Central memory CD4-positive, alpha-beta T cell (primary cell): ENCODE results near the gene DIAPH1.

Experiments
- DNase-seq: peaks from one replicate; pipeline ENCODE4 v3.0.0; 2022

The DIAPH1 gene

DNA sequence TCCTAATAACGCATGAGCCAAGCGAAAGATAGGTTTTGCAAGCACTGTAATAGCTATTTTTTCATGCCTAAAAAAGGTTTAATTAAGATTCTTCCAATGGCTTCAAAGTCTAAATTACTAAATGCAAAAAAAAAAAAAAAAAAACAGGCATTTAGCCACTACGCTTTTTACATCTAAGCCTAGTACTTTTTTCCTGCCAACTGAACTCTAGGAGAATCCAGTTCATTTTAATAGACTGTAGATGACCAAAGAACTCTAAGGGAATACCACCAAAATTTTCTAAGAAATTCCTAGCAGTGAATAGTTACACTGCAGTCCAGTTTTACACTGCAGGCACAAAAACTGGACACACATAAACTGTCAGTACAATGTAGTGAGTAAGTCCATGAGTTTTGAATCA, 9.8 kb downstream of the DIAPH1 start:
- DNase-seq, result no peak

DNA sequence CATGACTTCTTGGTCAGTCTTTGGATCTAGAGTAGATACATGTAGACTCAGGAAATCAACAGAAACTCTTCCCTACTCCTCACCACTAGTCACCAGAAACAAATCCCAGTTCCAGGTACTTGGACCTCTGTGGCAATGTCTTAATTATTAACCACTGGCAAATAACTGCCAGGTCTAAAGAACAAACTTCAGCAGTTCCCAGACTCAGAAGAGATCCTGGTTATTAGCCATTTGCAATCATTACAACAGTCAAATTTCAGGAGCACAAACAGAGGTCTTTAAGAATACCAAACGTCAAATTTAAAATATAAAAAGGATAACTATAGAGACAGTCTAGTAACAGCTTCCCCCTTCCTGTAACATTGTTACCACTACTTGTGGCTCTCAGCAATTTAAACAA, 10.2 kb downstream of the DIAPH1 start:
- DNase-seq, result no peak

DNA sequence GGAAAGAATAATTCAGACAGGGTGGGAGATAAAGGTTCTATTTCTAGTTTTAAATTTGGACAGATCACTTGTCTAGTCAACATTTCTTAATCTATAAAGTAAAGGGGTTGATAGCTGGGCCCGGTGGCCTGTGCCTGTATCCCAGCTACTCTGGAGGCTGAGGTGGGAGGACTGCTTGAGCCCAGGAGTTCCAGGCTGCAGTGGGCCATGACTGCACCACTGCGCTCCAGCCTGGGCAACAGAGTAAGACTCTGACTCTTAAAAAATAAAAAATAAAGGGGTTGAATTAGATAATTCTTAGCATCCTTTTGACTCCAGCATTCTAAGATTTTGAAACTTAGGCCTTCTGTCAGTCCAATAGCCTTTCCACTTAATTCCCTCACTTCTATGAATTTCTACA, 10.8 kb downstream of the DIAPH1 start:
- no peak for DNase-seq

DNA sequence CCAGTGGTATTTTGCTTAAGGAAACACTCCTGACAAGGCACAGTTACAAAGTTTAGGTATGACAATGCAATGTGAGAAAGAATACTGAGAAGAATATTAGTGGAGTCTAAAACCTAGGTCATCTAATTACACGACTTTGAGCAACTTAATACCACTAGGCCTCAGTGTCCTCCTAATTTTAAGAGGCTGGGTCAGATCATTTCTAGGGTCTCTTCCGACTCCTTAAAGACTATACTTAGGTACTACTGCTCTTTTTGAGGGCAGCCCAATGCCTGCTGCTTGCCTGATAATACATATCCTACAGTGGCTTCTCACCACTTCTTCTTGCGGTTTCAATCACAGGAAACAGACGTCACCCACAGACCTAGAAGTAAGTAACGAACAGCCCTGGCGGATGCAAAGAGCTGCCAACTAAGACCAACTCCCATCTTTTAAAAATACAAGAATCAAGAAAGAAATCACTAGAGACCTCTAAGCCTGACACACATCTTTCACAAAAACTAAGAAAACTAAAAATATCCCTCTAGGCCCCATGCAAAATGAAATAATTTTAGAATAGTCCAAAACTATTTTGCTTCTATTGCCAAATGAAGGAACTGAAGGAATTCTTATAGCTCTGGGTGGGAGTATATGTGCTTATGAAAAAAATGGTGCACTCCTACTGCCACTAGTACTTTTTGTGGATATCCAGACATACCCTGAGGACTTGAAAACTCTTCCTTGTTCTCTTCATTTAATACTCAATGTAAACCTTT, 13.1 kb downstream of the DIAPH1 start:
- peak; percentile 88 for DNase-seq

DNA sequence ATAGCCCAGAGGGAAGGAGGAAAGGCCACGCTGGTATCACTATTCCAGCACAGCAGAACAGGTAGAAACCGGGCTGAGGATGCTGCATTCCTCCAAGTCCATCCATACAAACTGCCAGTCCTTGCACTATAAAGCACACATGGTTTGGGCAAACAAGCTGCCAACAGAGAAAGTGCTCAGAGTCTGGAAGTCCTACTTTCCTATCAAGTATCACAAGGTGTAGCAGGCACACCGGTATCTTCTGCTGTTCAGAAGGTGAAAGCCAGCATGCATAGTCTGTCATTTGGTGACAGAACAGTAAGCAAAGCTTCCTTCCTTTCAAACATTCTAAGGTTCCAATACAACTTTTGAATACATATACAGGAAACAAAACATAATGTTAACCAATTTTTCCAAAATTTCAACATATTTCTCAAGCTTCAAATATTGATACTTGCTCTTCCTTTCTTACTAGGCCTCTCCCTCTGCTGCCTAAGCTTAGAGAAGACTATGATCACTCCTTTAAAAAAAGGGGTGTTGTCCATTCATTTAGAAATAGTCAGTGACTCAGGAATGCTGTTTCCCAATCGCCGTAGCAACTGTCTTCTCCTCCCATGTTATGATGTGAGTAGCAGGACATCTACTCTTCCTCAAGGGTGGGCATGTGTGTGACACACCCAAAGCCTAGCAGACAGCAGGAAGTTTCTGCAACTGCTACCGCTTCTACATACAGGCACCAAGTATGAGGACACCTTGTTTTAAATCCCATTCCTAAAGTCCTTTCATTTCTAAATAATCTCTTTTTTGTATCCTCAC, 14.7 kb downstream of the DIAPH1 start:
- peak; percentile 15 for DNase-seq

DNA sequence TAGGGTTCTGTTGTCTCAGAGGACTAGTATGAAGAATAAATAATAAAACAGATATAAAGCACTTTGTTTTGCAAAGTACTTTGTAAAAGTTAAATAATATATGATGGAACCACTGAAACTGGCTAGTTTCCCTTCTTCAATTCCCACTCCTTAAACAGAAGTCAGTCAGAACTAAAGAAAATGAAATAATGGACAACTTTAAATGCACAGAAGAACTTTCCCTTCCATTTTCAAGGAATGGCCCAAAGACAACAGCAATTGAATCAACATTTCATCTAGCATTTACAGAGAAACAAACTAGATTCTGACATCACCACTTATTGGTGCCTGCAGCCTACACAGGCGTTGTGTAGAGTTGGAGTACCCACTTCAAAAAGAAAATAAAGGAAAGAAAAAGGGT, 16.2 kb downstream of the DIAPH1 start:
- DNase-seq, result no peak

DNA sequence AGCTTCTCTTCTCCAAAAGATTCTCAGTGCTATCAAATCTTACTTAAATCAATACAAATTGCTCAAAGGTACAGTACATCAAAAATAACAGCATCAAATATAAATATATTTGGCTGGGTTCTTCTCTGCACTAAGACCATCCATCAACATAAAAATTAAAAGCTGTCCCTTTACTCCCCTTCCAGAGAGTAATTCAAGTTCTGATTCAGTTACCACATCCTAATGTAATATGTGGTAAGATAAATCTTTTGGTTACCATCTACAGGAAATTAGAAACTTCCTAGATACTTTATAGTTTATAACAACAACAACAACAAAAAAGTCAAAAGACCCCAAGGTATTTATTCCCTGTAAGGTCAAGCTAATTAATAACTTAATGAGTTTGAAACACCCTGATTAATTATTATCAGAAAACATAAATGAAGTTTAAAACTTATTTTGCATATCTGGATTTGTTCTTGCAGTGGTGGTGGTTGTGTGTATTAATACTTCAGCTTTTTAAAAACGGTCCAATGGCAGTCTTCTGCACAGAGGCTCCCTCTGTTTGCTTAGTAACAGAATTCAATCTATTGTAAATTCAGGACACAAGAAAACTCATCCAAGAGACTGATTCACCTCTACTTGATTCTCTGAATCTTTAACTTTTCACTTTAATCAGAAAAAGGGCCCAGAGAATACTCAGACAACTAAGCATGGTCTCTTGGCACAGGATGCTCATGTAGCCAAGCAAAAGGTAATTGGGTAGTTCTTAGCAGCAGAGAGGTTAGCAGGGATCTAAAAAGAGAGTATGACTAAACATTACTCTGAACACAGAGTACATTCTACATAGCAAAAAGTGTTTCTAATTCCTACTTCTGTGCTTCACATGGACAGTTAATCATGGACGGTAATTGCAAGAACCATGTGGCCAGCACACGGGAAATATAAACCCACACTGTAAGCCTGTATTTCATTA, 20.1 kb downstream of the DIAPH1 start:
- DNase-seq, result peak; percentile 17

DNA sequence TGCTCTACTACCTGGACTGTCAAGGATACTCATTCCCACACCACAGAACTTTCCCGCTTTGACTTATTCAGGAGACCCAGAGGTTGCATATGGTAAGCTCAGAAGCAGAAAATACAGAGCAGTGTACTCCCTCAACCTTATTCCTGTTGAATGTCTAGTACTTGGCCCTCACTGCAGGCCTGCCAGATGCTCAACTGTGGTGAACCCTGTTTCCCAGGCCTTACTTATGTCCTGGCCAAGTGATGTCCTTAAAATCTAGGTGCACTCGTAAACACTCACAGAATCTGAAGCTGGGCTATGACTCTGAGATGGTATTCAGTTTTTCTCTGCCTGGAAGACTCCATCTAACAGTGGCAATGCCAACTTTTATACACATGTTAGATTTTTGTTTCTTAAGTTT, 21.0 kb downstream of the DIAPH1 start:
- no peak for DNase-seq

DNA sequence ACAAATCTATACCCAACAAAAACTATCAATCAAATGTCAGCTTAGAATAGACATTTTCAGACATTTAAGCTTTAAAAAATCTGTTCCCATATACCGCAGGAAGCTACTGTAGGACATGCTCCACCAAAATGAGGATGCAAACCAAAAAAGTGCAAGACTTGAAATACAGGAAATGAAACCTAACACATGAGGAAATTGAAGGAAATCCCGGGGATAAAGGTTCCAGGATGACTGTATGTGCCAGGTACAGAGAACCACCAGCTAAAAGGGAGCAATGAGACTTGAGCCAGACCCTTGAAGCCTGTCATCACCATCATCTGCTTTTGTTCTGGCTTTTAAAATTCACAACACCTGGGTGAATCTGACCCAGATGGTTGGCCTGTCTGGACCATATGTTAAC, 21.4 kb downstream of the DIAPH1 start:
- DNase-seq, result no peak

DNA sequence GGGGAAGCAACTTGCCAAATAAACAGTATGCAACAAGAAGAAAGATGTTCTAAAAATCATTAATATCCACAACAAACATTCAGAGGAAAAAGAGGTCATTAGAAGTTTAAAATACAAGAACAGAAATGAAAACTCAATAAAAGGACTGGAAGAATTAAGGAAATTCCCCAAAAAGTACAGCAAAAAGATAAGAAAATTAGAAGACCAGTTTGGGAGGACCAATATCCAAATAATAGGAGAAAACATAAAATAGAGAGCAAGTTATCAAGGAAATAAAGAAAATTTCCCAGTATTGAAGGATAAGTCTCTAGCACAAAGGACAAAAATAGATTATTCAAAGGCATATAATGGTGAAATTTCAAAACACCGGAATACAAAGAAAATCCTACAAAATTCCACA, 21.9 kb downstream of the DIAPH1 start:
- DNase-seq, result no peak

DNA sequence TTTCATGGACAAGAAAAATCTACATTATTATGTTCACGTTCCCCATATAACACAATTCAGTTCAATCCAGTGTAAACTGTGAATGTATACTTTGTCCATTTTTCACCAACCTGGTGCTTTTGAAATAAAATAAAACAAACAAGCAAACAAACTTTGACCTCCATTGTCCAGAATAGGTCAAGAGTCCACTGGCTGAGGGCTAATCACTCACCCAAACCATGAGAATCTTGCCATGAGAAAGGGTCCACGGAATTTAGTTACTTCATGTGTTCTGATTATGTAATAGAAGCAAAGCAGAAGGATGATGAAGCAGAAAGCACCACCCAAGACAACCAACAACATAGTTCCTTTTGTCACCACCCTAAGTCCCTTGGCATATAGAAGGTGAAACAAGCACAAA, 28.7 kb downstream of the DIAPH1 start:
- no peak for DNase-seq

DNA sequence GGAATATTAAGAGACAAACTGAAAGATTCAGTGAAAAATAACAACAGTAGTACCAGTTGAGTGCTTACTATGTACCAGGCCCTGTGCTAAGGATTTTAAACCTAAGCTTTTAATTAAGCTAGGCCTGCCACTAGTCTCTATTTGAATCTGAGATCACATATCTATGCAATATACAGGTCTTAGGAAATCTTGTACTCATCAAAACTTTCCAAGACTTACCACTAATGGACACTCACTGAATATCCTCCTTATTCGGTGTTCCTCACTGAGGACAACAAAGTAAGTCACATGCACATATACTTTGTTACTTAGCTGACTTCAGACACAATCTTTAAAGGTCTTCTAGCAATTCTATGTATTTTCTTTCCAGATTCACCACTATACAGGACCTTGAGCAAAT, 32.6 kb downstream of the DIAPH1 start:
- no peak for DNase-seq

DNA sequence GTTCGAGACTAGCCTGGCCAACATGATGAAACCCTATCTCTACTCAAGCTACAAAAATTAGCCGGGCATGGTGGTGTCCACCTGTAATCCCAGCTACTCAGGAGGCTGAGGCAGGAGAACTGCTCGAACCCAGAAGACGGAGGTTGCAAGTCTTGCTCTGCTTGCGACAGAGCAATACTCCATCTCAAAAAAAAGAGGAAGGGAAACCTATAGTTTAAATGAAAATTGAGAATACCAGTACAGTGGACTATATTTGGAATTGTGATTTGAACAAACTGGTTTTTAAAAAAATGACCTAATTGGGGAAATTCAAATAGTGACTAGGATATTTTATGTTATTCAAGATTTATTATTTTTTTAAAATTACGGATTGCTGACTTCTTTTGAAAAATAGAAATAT, 33.2 kb downstream of the DIAPH1 start:
- DNase-seq, result no peak

DNA sequence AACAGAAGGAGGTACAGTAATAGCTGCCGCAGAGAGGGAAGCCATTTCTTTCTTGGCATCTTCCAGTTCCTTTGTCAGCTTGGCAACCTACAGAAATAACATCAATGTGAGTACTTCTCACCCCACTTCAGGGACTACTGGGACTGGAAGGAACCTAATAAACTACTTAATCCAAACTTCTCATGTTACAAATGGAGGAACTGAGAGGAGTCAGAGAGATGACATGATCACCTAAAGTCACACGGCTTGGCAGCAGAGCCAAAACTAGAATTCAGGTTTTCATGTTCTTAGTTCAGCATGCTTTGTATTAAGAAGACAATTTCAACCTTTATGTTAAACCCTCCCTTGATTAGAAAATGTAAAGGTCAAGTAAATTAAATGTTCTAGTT, 44.7 kb downstream of the DIAPH1 start:
- DNase-seq, result no peak

DNA sequence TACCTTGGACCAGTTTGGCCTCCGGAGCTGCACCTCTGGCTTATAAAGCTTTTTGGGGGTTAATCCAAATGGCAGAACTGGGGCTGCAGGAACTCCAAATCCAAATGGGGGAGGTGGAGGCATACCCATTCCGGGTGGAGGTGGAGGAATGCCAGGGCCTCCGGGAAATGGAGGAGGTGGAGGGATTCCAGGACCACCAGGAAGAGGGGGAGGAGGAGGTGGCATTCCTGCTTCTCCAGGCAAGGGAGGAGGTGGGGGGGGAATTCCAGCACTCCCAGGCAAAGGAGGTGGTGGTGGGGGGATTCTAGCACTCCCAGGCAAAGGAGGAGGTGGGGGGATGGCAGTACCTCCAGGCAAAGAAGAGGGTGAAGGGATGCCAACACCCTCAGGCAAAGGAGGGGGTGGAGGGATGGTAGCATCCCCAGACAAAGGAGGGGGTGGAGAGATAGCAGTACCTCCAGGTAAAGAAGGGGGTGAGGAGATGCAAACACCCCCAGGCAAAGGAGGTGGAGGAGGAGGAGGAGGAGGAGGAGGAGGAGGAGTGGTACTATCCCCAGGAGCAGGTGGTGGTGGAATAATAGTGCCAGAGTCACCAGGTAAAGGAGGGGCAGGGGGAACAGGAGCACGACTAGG, 45.2 kb downstream of the DIAPH1 start:
- DNase-seq, result no peak

DNA sequence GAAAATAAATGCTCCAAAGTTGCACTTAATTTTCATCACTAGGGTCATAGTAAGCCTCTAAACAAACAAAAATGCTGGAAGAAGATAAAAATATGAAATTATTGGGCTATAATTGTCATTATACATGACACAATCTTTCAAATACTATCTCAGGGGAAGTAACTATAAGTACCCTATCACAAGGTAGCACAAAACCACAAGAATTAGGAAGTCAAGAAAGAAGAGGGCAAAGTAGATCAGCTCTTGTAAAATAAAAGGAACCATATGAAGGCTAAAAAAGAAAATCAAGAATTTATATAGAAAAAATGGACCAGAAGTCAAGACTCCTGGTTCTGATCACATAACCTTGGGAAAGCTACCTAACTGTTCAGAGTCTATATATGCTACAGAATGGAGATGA, 48.1 kb downstream of the DIAPH1 start:
- DNase-seq, result no peak

DNA sequence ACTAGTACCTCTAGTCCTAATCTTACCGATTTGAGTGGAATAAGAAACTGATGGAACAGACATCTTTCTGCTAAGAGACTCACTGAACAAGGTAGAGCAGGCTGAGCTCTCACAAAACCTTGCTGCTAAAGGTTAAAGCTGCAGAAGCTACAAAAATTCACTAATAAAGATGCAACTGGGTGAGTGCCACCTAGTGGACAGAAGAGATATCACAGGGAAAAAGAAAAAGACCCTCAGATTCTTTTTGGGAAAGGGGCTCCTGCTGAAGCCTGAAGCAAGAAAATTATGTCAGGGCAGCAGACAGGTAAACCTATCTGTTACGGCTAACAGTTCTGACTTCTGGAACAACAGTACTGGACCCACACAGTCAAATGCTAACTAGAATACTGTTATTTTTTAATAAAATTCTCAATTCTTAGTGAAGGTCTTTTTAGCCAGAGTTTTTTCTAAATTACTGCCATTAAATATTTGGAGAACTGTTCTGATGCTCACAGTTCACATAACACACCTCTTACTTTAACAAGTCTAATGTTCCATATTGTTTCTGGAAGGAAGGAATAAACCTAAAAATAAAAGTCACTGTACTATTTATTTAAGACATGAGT, 51.2 kb downstream of the DIAPH1 start:
- DNase-seq, result no peak

DNA sequence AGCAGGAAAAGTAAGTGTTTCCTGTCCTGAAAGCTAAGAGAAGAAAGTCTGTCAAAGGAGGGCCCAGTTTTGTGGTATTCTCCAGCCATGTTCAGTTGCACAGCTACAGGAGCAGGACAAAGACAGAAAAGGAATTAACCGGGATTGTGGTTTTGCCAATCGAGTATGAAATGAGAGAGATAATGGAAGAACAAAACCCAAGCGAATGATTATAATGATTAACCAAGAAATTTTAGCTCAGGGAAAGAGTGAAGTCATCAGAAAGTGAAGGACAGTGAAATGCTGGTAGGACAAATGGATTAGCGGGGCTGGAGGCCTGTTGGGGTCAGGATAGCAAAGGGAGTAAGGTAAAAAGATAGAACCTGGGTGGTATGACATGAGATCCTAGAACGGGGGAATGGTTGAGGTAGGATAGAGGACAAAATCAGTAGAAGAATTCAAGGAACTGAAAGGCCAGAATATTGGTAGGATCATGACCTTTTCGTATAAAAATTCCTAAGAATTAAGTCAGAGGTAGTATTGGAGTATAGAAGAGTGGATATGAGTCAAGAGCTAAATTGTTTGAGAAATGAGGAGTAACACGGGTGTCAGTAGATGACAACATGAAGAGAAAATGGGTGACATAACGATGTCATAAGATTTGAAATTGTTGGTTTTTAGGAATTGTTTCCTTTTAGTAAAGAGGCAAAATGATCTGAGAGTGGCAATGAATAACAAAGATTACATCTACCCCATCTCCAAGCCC, 52.8 kb downstream of the DIAPH1 start:
- DNase-seq, result no peak

DNA sequence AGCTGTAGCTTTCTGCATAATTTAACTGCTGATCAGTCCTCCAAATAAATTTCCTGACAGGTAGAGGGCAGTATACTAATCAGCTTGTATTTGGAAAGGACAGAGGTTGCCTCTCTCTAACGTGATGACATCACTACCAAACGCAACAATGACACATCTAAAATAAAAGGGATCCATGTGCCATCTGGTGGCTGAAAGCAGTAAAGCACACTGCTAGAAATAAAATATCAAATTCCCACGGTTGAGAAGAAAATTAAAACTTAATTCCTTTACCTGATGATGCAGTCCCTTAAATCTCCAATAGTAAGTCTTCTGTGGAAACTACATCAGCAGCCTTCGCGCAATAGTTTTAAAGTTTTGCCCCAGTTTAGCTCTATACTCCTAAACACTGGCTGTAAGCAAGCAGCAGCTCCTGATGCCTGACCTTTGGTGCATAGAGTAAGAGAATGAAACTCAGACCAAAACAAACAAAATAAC, 54.5 kb downstream of the DIAPH1 start:
- DNase-seq, result peak; percentile 87

DNA sequence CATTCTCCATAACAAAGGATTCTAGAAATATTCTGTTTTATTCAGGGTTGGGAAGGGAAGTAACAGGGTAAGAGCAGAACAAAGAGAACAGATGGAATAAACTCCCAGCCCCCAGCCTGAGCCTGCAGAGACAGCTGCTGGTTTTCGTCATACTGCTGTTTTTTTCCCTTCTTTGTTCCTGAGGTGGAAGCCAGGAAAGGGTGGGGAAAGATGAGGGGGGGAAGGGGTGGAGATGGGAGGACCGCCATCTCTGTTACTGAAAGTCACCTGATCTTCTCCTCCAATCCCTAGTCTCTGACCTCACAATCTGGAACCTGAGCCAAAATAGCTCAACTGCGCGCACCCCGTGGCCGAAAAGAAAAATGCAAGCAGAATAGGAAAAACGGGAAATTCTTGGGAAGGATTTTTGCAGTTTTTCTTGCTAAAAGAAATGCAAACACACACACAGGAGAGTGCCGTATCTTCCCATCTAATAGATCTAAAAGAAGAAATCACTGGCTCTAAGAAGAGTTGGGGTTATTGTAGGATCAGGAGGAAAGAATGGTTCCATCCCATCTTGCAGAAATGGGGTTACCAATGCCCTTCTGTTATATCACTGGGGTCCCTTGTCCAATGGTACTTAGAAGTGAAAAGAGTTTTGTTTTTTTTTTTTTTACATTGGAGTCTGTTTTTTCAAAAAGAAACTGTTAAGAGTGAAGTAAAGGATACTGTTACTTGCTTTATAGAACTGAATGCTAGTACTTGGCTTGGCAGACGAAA, 57.9 kb downstream of the DIAPH1 start:
- DNase-seq, result no peak

DNA sequence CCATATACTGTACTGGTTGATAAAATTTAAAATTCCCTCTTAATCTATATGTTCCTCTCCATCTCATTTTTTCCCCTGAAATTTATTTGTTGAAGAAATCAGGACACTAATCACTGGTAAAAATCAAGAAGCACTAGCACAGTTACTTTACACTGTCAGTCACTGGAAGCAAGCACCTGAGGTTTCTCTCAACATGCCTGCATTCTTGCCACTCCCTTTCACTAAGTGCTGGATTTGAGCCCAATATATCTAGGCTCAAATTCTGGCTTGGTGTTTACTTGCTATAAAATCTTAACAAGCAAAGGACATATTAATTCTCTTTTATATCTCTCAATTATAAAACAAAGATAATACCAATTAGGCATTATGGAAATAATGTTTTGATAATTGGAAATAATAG, 58.6 kb downstream of the DIAPH1 start:
- no peak for DNase-seq
